Stimulated activated CD4-positive, alpha-beta T cell treated with anti-CD3 and anti-CD28 coated beads, Interleukin-2, amount 100 ng/mL, for 4 hours (primary cell): ENCODE measurements around the gene ZDHHC13.

ENCODE experiments used
- DNase-seq: peaks from one replicate; pipeline ENCODE4 v3.0.0-alpha.2; 2020; ENCODE audit warnings: low read depth

The ZDHHC13 gene

GRCh38 chr11:19164881-19165280, 47.9 kb downstream of the ZDHHC13 start:
- DNase-seq = no peak

GRCh38 chr11:19168090-19168489, 51.1 kb downstream of the ZDHHC13 start:
- DNase-seq = no peak

GRCh38 chr11:19173004-19173689, 56.2 kb downstream of the ZDHHC13 start:
- no peak for DNase-seq

GRCh38 chr11:19173964-19174638, 57.1 kb downstream of the ZDHHC13 start:
- no peak for DNase-seq

- DNase-seq = no peak
Measured at GRCh38 chr11:19176629-19177186, 59.7 kb downstream of the ZDHHC13 start.

GRCh38 chr11:19181531-19182261, 64.7 kb downstream of the ZDHHC13 start:
- DNase-seq = no peak

GRCh38 chr11:19183646-19184045, 66.7 kb downstream of the ZDHHC13 start:
- no peak for DNase-seq

GRCh38 chr11:19185036-19185435, 68.1 kb downstream of the ZDHHC13 start:
- no peak for DNase-seq

GRCh38 chr11:19185516-19186052, 68.6 kb downstream of the ZDHHC13 start:
- DNase-seq = no peak

GRCh38 chr11:19187114-19187832, 70.3 kb downstream of the ZDHHC13 start:
- no peak for DNase-seq

GRCh38 chr11:19187833-19188258, 70.9 kb downstream of the ZDHHC13 start:
- DNase-seq = no peak

- no peak for DNase-seq
Measured at GRCh38 chr11:19191530-19192169, 74.7 kb downstream of the ZDHHC13 start.

GRCh38 chr11:19193916-19194315, 76.9 kb downstream of the ZDHHC13 start:
- no peak for DNase-seq

- no peak for DNase-seq
Measured at GRCh38 chr11:19194620-19195308, 77.8 kb downstream of the ZDHHC13 start.

- DNase-seq = no peak
Measured at GRCh38 chr11:19196432-19196831, 79.5 kb downstream of the ZDHHC13 start.

- DNase-seq = no peak
Measured at GRCh38 chr11:19199048-19199447, 82.1 kb downstream of the ZDHHC13 start.

GRCh38 chr11:19199771-19200170, 82.8 kb downstream of the ZDHHC13 start:
- DNase-seq = no peak

GRCh38 chr11:19200410-19201201, 83.6 kb downstream of the ZDHHC13 start:
- DNase-seq = no peak

GRCh38 chr11:19201737-19202605, 85.0 kb downstream of the ZDHHC13 start, which contains the start of gene CSRP3:
Gene CSRP3, minus strand, starts transcription at chr11:19201983. Its CDS starts 9,535 bp downstream, at chr11:19192448.
- no peak for DNase-seq
